SK-N-SH (cell line): ENCODE measurements around the gene HMOX2. TPM values are rescaled to one million over a fixed set of nuclear protein-coding genes. Genes with fewer than 3 reads are reported as not detected.

ENCODE experiments used
- CTCF ChIA-PET: fragments of 300-600, 350-600 bp; formaldehyde crosslinking; extraction: SDS; loops from one replicate; lab custom pipeline; 2021; lab: Yijun Ruan, JAX
- POLR2A ChIA-PET: fragments of 350-600 bp; sonication (Branson Sonifier 250); formaldehyde crosslinking; extraction: SDS; loops from one replicate; lab custom pipeline; 2020; ENCODE audit warnings: antibody characterized with exemption, inconsistent platforms; lab: Yijun Ruan, JAX
- DNase-seq: peaks from one replicate; pipeline ENCODE4 v3.0.0; 2012
- H2AFZ ChIP-seq: fragments of 200-600 bp; sonication (generic); 2 replicates; pipeline ENCODE4 v1.8.1; 2016; ENCODE audit warnings: antibody characterized with exemption, mild to moderate bottlenecking, low read depth
- H3F3A ChIP-seq: fragments of 200-600 bp; sonication (generic); replicated peaks from 2 replicates; pipeline ENCODE3; 2016; ENCODE audit warnings: antibody characterized with exemption, mild to moderate bottlenecking; ENCODE audit not compliant: insufficient read depth
- H3K27ac ChIP-seq, 2 experiments: fragments of 200-500 bp in 1 of 2; fragments of 200-600 bp in 1 of 2; sonication (Bioruptor generic) in 1 of 2; sonication (generic), shearing (Covaris generic) in 1 of 2; 2 replicates each; pipeline versions ENCODE4 v1.5.1 to v1.6.1; 2014 to 2016; ENCODE audit warnings: low read depth in 2 of 2, inconsistent platforms in 1 of 2, low read length in 1 of 2, mild to moderate bottlenecking in 1 of 2, mixed read lengths in 1 of 2
- H3K27me3 ChIP-seq: fragments of 200-600 bp; sonication (generic), shearing (Covaris generic); 2 replicates; pipeline ENCODE4 v1.6.1; 2016; ENCODE audit warnings: mixed run types; ENCODE audit not compliant: insufficient read depth
- H3K36me3 ChIP-seq, 2 experiments: fragments of 200-500 bp in 1 of 2; fragments of 200-600 bp in 1 of 2; sonication (Bioruptor generic) in 1 of 2; sonication (generic) in 1 of 2; replicated peaks in 1 of 2; 2 replicates each; pipeline versions ENCODE3 to v1.5.1; 2014 to 2016; ENCODE audit warnings: low read length in 1 of 2, mild to moderate bottlenecking in 1 of 2; ENCODE audit not compliant: insufficient read depth in 2 of 2, control insufficient read depth in 1 of 2
- H3K4me1 ChIP-seq, 2 experiments: fragments of 200-500 bp in 1 of 2; fragments of 200-600 bp in 1 of 2; sonication (Bioruptor generic) in 1 of 2; sonication (generic), shearing (Covaris generic) in 1 of 2; 2 replicates each; pipeline versions ENCODE4 v1.5.1 to v1.6.1; 2014 to 2016; ENCODE audit warnings: low read depth in 1 of 2, low read length in 1 of 2, mixed run types in 1 of 2; ENCODE audit not compliant: insufficient read depth in 2 of 2, control insufficient read depth in 1 of 2
- H3K4me2 ChIP-seq: fragments of 200-600 bp; sonication (generic), shearing (Covaris generic); 2 replicates; pipeline ENCODE4 v1.6.1; 2017; ENCODE audit warnings: mixed run types
- H3K4me3 ChIP-seq, 2 experiments: fragments of 200-500 bp in 1 of 2; fragments of 200-600 bp in 1 of 2; sonication (Bioruptor generic) in 1 of 2; sonication (generic), shearing (Covaris generic) in 1 of 2; 2 replicates each; pipeline versions ENCODE4 v1.5.1 to v1.8.1; 2014 to 2016; ENCODE audit warnings: low read depth in 2 of 2, inconsistent platforms in 1 of 2, low read length in 1 of 2, mild to moderate bottlenecking in 1 of 2, mixed read lengths in 1 of 2, moderate library complexity in 1 of 2
- H3K79me2 ChIP-seq: fragments of 200-600 bp; sonication (generic); 2 replicates; pipeline ENCODE4 v1.8.1; 2017; ENCODE audit warnings: mild to moderate bottlenecking; ENCODE audit not compliant: insufficient read depth
- H3K9ac ChIP-seq: fragments of 200-600 bp; sonication (generic); 2 replicates; pipeline ENCODE4 v1.6.1; 2017; ENCODE audit warnings: mixed run types
- H3K9me2 ChIP-seq: fragments of 200-600 bp; sonication (generic); 2 replicates; pipeline ENCODE4 v1.6.1; 2017; ENCODE audit warnings: mixed run types
- H3K9me3 ChIP-seq: fragments of 200-600 bp; sonication (generic); 2 replicates; pipeline ENCODE4 v1.6.1; 2017; ENCODE audit warnings: mixed run types, mild to moderate bottlenecking, moderate library complexity
- H4K20me1 ChIP-seq: fragments of 200-600 bp; sonication (generic); 2 replicates; pipeline ENCODE4 v1.6.1; 2017; ENCODE audit warnings: mild to moderate bottlenecking, mixed run types; ENCODE audit not compliant: insufficient read depth
- ELF1 ChIP-seq: IDR thresholded peaks from 2 replicates; pipeline ENCODE4 v1.4.0; 2012
- FOXM1 ChIP-seq: IDR thresholded peaks from 2 replicates; pipeline ENCODE4 v1.4.0; 2012; ENCODE audit warnings: low read depth, mild to moderate bottlenecking
- RCOR1 ChIP-seq: fragments of 150-350 bp; IDR thresholded peaks from 2 replicates; pipeline ENCODE4 v1.6.1; 2017; ENCODE audit warnings: antibody characterized with exemption, low read length
- WGBS: methylation state at CpG from one replicate; pipeline ENCODE4 v1.1.6; 2017; ENCODE audit warnings: low lambda C conversion rate; 5-methylcytosine and 5-hydroxymethylcytosine counted together
- polyA plus RNA-seq, 3 experiments: library from polyadenylated mRNA; depleted of rRNA; stranded (reverse); fragments of >200 nt; gene quantifications; 2 replicates each; pipeline ENCODE4 v1.2.3, GENCODE V29; 2012
- TF ChIP-seq, protein P1 (sequence below): fragments of 150-350 bp; IDR thresholded peaks from 2 replicates; pipeline ENCODE4 v1.6.1; 2016; ENCODE audit warnings: mild to moderate bottlenecking, low read depth, low read length
- TF ChIP-seq, protein P2 (sequence below): IDR thresholded peaks from 2 replicates; pipeline ENCODE4 v1.4.0; 2012; ENCODE audit warnings: low read depth

Gene HMOX2
- polyA plus RNA-seq, 1 of the 3 experiments (the other 2 are of a cell fraction), result 65.1 TPM

DNA sequence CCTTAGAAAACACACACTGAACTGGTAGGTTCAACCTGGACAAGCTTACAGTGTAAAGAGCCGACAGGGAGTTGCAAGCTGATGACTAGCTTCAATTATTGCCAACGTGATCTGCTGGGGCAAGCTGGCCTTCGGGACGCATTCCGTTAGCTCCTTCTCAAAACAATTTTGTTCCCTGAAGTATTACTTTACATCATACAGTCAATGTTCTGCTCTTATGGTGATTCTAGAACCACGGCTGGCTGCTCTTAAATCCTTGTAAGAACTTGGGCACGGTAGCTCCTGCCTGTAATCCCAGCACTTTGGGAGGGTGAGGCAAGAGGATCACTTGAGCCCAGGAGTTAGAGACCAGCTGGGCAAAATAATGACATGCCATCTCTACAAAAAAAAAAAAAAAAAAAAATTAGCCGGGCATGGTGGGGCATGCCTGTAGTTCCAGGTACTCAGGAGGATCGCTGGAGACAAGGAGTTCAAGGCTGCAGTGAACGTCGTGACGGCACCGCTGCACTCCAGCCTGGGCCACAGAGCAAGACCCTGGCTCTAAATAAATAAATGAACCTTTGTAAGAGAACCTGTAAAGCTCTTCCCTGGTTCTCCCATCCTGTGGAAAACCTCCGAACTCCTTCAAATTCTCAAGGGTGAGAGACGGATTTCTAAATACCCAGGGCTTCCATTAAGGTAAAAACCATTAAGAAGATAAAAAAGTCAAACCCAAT lies 60.4 kb downstream of the HMOX2 start:
- H3K4me2 ChIP-seq, result peak overlapping the region; percentile 82
- no peaks in the 10 kb centered on the region for H3K27me3 ChIP-seq
- no peak overlapping the region for H2AFZ ChIP-seq
- no peak overlapping the region for H3K27ac ChIP-seq
- H3K9ac ChIP-seq, result no peak overlapping the region
- WGBS, result 91% methylated on average over 14 of the region's 15 CpGs
- H3K9me2 ChIP-seq, result no peaks in the 10 kb centered on the region
- ChIA-PET POLR2A (no interaction called here), CTCF (interaction anchor here (0.8 to 1.9 kb wide), 4 partner anchors 12 to 82 kb away, joined by 3 to 6 read pairs (median 4); no protein-coding TSS in a partner anchor)
- H3K36me3 ChIP-seq, result peaks cover 0 to 3% of the 10 kb centered on the region in 2 experiments
- peaks cover 0 to 9% of the 10 kb centered on the region in 2 experiments; a peak in 2 of 4 replicates for H3K4me1 ChIP-seq
- H3K4me3 ChIP-seq, result no peak overlapping the region
- H3K79me2 ChIP-seq, result peaks cover 43% of the 10 kb centered on the region
- H3F3A ChIP-seq, result peaks cover 6% of the 10 kb centered on the region
- no peaks in the 10 kb centered on the region; the same call in 1 of the 2 replicates for H3K9me3 ChIP-seq
- no peak for DNase-seq
- TF ChIP-seq ELF1 (no peak), FOXM1 (no peak), RCOR1 (no peak)
- TF ChIP-seq, all 33 proteins: peak for 0
- H4K20me1 ChIP-seq, result no peaks in the 10 kb centered on the region

DNA sequence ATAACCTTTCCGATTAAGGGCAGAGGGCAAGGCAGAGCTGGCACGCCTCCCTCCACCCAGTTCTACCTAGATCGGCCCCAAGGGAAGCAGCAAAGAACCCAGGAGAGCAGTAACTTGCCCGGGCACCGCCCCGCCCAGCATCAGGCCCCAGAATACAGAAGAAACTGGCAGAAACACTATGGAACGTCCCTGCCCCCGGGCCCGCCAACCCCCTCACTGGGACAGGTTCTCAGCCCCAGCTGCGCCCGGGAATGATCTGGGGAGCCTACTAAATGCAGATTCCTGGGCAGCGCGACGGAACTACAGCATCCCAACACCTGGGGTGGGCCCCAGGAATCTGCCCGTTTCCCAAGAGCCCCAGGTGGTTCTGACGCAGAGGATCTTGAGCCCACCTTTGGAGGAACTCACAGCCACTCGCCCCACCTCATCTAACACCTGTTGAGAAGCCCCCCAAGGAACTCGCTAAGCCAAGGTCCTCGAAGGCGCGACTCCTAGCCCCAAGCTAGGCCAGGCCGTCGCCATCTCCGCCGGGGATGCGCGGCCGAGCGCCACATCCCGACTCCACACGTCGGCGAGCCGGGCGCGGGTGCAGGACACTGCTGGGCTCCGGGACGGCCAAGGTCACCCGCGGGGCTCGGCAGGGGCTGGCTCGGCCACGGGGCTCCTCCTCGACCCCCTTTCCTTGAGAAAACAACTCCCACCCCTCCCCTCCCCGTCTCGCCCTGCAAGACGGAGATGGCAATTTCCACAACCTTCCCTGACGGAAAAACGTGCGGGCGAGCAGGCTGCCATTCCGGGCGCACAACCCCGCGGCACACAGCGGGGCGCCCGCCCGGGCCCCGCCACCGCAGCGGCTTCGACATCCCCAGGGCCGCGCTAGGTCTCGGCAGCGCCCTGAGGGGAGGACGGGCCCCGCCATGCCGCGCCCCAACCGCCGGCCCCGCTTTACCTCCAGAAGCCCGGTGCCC lies 61.5 kb downstream of the HMOX2 start:
- Histone ChIP-seq H3K27me3 (no peaks in the 10 kb centered on the region), H4K20me1 (no peaks in the 10 kb centered on the region), H2AFZ (peak overlapping the region; percentile 92), H3F3A (peaks cover 6% of the 10 kb centered on the region), H3K9ac (peak overlapping the region; percentile 76), H3K4me1 (peaks cover 0 to 9% of the 10 kb centered on the region in 2 experiments; a peak in 2 of 4 replicates), H3K4me3 (peak overlapping the region; percentile 66 to 78), H3K9me3 (no peaks in the 10 kb centered on the region; the same call in 1 of the 2 replicates), H3K9me2 (no peaks in the 10 kb centered on the region), H3K36me3 (no peaks in the 10 kb centered on the region), H3K79me2 (peaks cover 43% of the 10 kb centered on the region), H3K4me2 (peak overlapping the region; percentile 82), H3K27ac (peak overlapping the region; percentile 27 to 48; a peak in 2 of 4 replicates)
- WGBS, result 24% methylated on average over 26 of the region's 75 CpGs
- DNase-seq, result peak; percentile 66
- TF ChIP-seq, protein P1, sequence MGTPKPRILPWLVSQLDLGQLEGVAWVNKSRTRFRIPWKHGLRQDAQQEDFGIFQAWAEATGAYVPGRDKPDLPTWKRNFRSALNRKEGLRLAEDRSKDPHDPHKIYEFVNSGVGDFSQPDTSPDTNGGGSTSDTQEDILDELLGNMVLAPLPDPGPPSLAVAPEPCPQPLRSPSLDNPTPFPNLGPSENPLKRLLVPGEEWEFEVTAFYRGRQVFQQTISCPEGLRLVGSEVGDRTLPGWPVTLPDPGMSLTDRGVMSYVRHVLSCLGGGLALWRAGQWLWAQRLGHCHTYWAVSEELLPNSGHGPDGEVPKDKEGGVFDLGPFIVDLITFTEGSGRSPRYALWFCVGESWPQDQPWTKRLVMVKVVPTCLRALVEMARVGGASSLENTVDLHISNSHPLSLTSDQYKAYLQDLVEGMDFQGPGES, result no peak
- TF ChIP-seq, protein P2, sequence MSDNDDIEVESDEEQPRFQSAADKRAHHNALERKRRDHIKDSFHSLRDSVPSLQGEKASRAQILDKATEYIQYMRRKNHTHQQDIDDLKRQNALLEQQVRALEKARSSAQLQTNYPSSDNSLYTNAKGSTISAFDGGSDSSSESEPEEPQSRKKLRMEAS, result peak; percentile 13; the same call in 1 of the 2 replicates
- ChIA-PET POLR2A (no interaction called here), CTCF (interaction anchor here (1.0 to 1.9 kb wide), 5 partner anchors 13 to 81 kb away, joined by 3 to 6 read pairs (median 3); partner anchors contain the start of gene C16orf96)
